Mesendoderm (in vitro differentiated cells): ENCODE data around the gene BUB1B.
A peak's percentile ranks its signal among the peaks of the same experiment; 100 is the strongest.
"Not testable (repeated sequence)": the region's sequence is repeated elsewhere in the genome, so short reads cannot be mapped to it uniquely, and the experiment has no call there.

Experiments
- DNase-seq: peaks from one replicate; pipeline ENCODE4 v3.0.0; 2013
- H2AK5ac ChIP-seq: 2 replicates; pipeline ENCODE4 v1.6.1; 2013; ENCODE audit warnings: low read length, inconsistent platforms
- H2BK120ac ChIP-seq: 2 replicates; pipeline ENCODE4 v1.6.1; 2013; ENCODE audit warnings: low read depth, mild to moderate bottlenecking, low read length, moderate library complexity, mixed read lengths
- H2BK15ac ChIP-seq: replicated peaks from 2 replicates; pipeline ENCODE4 v1.6.1; 2013; ENCODE audit warnings: low read depth, mild to moderate bottlenecking, moderate library complexity
- H2BK5ac ChIP-seq: 2 replicates; pipeline ENCODE4 v1.6.1; 2013; ENCODE audit warnings: low read length, inconsistent platforms
- H3K18ac ChIP-seq: 2 replicates; pipeline ENCODE4 v1.6.1; 2013; ENCODE audit warnings: mild to moderate bottlenecking, low read length, mixed read lengths
- H3K23ac ChIP-seq: one replicate; pipeline ENCODE4 v1.6.1; 2013; ENCODE audit warnings: low read length
- H3K27ac ChIP-seq: 2 replicates; pipeline ENCODE4 v1.5.1; 2013; ENCODE audit warnings: low read depth, mild to moderate bottlenecking, inconsistent platforms, low read length, moderate library complexity
- H3K27me3 ChIP-seq: 2 replicates; pipeline ENCODE4 v1.6.1; 2013; ENCODE audit warnings: low read length, control low read depth, mild to moderate bottlenecking, inconsistent platforms; ENCODE audit not compliant: insufficient read depth, poor library complexity
- H3K36me3 ChIP-seq: 2 replicates; pipeline ENCODE4 v1.6.1; 2013; ENCODE audit warnings: low read length, inconsistent platforms; ENCODE audit not compliant: control insufficient read depth, insufficient read depth
- H3K4ac ChIP-seq: one replicate; pipeline ENCODE4 v1.6.1; 2013; ENCODE audit warnings: low read depth, mild to moderate bottlenecking, low read length, moderate library complexity
- H3K4me1 ChIP-seq: 2 replicates; pipeline ENCODE4 v1.6.1; 2013; ENCODE audit warnings: low read depth, low read length, inconsistent platforms; ENCODE audit not compliant: control insufficient read depth
- H3K4me2 ChIP-seq: 2 replicates; pipeline ENCODE4 v1.6.1; 2013; ENCODE audit warnings: low read length
- H3K4me3 ChIP-seq: 2 replicates; pipeline ENCODE4 v1.5.1; 2013; ENCODE audit warnings: mild to moderate bottlenecking, low read length
- H3K56ac ChIP-seq: one replicate; pipeline ENCODE4 v1.6.1; 2013; ENCODE audit warnings: low read length
- H3K79me1 ChIP-seq: 2 replicates; pipeline ENCODE4 v1.6.1; 2013; ENCODE audit warnings: low read length, inconsistent platforms
- H3K79me2 ChIP-seq: 2 replicates; pipeline ENCODE4 v1.6.1; 2013; ENCODE audit warnings: mild to moderate bottlenecking, low read length; ENCODE audit not compliant: control insufficient read depth, insufficient read depth
- H3K9ac ChIP-seq: 2 replicates; pipeline ENCODE4 v1.6.1; 2013; ENCODE audit warnings: low read length, inconsistent platforms
- H4K5ac ChIP-seq: one replicate; pipeline ENCODE4 v1.6.1; 2013; ENCODE audit warnings: low read length
- H4K8ac ChIP-seq: one replicate; pipeline ENCODE4 v1.6.1; 2013; ENCODE audit warnings: low read depth, mild to moderate bottlenecking, control low read depth, low read length, moderate library complexity
- WGBS: extraction: QIAGEN DNeasy Blood & Tissue Kit; methylation state at CpG from one replicate; pipeline ENCODE4 v1.1.7; 2013; ENCODE audit warnings: low lambda C conversion rate, missing lambda C conversion rate; ENCODE audit not compliant: insufficient coverage; ENCODE audit errors: extremely low coverage; 5-methylcytosine and 5-hydroxymethylcytosine counted together

Gene BUB1B

GRCh38 chr15:40115670-40116093 lies 45.2 kb upstream of the BUB1B start:
- H2BK15ac ChIP-seq = no peak overlapping the region
- no peak overlapping the region for H2BK120ac ChIP-seq
- no peaks in the 10 kb centered on the region for H3K79me1 ChIP-seq
- peak overlapping the region; percentile 66 for H3K4ac ChIP-seq
- no peak overlapping the region for H3K23ac ChIP-seq
- H3K4me1 ChIP-seq = peaks cover 3% of the 10 kb centered on the region
- no peak overlapping the region for H3K9ac ChIP-seq
- peak; percentile 82 for DNase-seq
- no peak overlapping the region for H3K4me2 ChIP-seq
- peak overlapping the region; percentile 69 for H2BK5ac ChIP-seq
- no peak overlapping the region for H2AK5ac ChIP-seq
- H3K18ac ChIP-seq = peak overlapping the region; percentile 52
- no peaks in the 10 kb centered on the region for H3K79me2 ChIP-seq
- no CpG with 5 or more reads among the region's 8 CpGs for WGBS
- peak overlapping the region; percentile 76 for H3K56ac ChIP-seq
- H4K5ac ChIP-seq = no peak overlapping the region
- no peak overlapping the region for H3K27ac ChIP-seq
- no peak overlapping the region for H3K4me3 ChIP-seq
- H3K36me3 ChIP-seq = no peaks in the 10 kb centered on the region
- H4K8ac ChIP-seq = no peak overlapping the region
- H3K27me3 ChIP-seq = no peaks in the 10 kb centered on the region

GRCh38 chr15:40118473-40118872 lies 42.4 kb upstream of the BUB1B start:
- Histone ChIP-seq H3K4me1 (peaks cover 3% of the 10 kb centered on the region), H3K36me3 (no peaks in the 10 kb centered on the region), H2BK15ac (no peak overlapping the region), H4K5ac (no peak overlapping the region), H3K27ac (no peak overlapping the region), H3K18ac (no peak overlapping the region), H2AK5ac (no peak overlapping the region), H3K4me2 (no peak overlapping the region), H3K4me3 (no peak overlapping the region), H3K9ac (no peak overlapping the region), H3K4ac (no peak overlapping the region), H4K8ac (no peak overlapping the region), H3K56ac (peak overlapping the region; percentile 25), H3K23ac (no peak overlapping the region), H2BK120ac (no peak overlapping the region), H2BK5ac (no peak overlapping the region), H3K27me3 (no peaks in the 10 kb centered on the region), H3K79me2 (no peaks in the 10 kb centered on the region), H3K79me1 (no peaks in the 10 kb centered on the region)
- no CpG with 5 or more reads among the region's 3 CpGs for WGBS
- DNase-seq = no peak

DNA sequence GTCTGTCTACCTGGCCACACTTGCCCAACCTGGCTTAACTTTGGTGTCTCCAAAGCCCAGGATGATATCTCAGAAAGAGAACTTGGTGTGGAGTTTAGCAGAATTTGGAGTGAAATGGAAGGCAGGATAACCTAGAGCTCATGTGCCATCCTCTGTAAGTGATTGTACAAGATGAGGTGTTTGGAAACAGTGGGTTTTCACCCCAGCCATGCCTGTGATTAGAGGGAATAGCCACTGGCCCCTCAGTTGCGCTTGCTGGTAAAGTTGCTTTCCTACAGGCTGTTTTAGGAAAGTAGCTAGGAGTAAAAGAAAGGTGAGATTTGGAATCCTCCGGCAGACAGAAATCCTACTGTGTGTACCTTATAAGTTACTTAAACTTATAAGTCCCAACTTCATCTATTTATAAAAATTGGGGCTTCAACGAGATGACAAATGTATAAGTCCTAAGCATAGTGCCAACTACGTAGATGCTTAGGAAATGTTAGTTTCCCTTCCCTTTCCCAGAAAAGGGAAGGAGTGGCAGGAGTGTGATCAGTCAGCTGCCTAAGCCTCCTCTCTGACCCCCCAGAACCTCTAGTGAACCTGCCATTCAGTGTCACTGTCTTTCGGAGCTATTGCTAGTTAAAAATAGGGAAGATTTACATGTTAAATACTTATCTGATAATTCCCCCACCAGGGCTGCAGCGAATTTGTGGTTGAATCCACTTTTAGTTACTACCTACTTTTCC lies 38.8 kb upstream of the BUB1B start:
- Histone ChIP-seq H3K4me1 (peaks cover 5% of the 10 kb centered on the region), H3K4me3 (no peak overlapping the region), H2AK5ac (no peak overlapping the region), H4K8ac (no peak overlapping the region), H2BK15ac (peak overlapping the region; percentile 23), H3K27ac (no peak overlapping the region), H3K18ac (no peak overlapping the region), H3K56ac (no peak overlapping the region), H3K4ac (no peak overlapping the region), H4K5ac (no peak overlapping the region), H3K9ac (no peak overlapping the region), H2BK120ac (no peak overlapping the region), H2BK5ac (no peak overlapping the region), H3K23ac (no peak overlapping the region), H3K79me1 (no peaks in the 10 kb centered on the region), H3K4me2 (no peak overlapping the region), H3K27me3 (no peaks in the 10 kb centered on the region), H3K36me3 (no peaks in the 10 kb centered on the region), H3K79me2 (no peaks in the 10 kb centered on the region)
- no CpG with 5 or more reads among the region's 6 CpGs for WGBS
- no peak for DNase-seq

GRCh38 chr15:40122989-40123388 lies 37.9 kb upstream of the BUB1B start:
- not testable (repeated sequence) for H4K5ac ChIP-seq, H3K79me2 ChIP-seq, H3K27me3 ChIP-seq, H4K8ac ChIP-seq, H3K4me1 ChIP-seq, H2BK5ac ChIP-seq, H2BK120ac ChIP-seq, H3K4ac ChIP-seq, H3K4me2 ChIP-seq, H2AK5ac ChIP-seq, H3K36me3 ChIP-seq, H2BK15ac ChIP-seq, H3K23ac ChIP-seq, H3K79me1 ChIP-seq, H3K4me3 ChIP-seq, DNase-seq, H3K9ac ChIP-seq, H3K18ac ChIP-seq, H3K27ac ChIP-seq
- WGBS = no CpG with 5 or more reads among the region's 1 CpG
- H3K56ac ChIP-seq = peak overlapping the region; percentile 15

DNA sequence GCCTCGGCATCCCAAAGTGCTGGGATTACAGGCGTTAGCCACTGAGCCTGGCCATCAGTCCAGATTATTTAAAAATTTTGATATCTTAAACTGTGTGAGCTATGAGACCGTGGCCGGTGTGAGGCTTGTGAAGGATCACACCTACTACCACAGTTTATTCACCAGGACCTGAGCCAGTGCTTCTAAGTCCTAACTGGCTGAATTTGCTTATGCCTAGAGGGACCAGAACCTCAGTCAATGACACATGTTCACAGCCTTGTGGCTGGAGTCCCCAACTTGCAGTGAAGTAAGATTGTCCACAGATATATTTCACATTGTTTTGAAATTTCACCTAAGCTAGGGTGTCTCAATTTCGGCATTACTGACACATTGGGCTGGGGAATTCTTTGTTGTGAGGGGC lies 37.0 kb upstream of the BUB1B start:
- H3K4me2 ChIP-seq, H3K18ac ChIP-seq, DNase-seq, H3K4me3 ChIP-seq, H2AK5ac ChIP-seq, H3K79me1 ChIP-seq, H2BK5ac ChIP-seq, H2BK15ac ChIP-seq, H3K79me2 ChIP-seq, H3K4ac ChIP-seq, H4K8ac ChIP-seq, H3K27me3 ChIP-seq, H3K9ac ChIP-seq, H3K56ac ChIP-seq, H3K27ac ChIP-seq, H2BK120ac ChIP-seq, H3K36me3 ChIP-seq, H3K4me1 ChIP-seq, H4K5ac ChIP-seq, H3K23ac ChIP-seq: not testable (repeated sequence)
- no CpG with 5 or more reads among the region's 5 CpGs for WGBS

- not testable (repeated sequence) for H3K4me2 ChIP-seq, H3K79me2 ChIP-seq, H4K5ac ChIP-seq, H3K27ac ChIP-seq, H2BK120ac ChIP-seq, H2AK5ac ChIP-seq, H3K9ac ChIP-seq, DNase-seq, H3K4me3 ChIP-seq, H3K4me1 ChIP-seq, H3K23ac ChIP-seq, H2BK15ac ChIP-seq, H3K56ac ChIP-seq, H3K27me3 ChIP-seq, H3K18ac ChIP-seq, H3K4ac ChIP-seq, H3K36me3 ChIP-seq, H4K8ac ChIP-seq, H2BK5ac ChIP-seq, H3K79me1 ChIP-seq
- WGBS = no CpG with 5 or more reads among the region's 3 CpGs
Measured at GRCh38 chr15:40124333-40124732, 36.5 kb upstream of the BUB1B start.
